ENCODE results near the gene DLGAP5. TPM values are rescaled to one million over a fixed set of nuclear protein-coding genes. Genes with fewer than 3 reads are reported as not detected.
A peak's percentile ranks its signal among the peaks of the same experiment; 100 is the strongest.

Gene DLGAP5, protein sequence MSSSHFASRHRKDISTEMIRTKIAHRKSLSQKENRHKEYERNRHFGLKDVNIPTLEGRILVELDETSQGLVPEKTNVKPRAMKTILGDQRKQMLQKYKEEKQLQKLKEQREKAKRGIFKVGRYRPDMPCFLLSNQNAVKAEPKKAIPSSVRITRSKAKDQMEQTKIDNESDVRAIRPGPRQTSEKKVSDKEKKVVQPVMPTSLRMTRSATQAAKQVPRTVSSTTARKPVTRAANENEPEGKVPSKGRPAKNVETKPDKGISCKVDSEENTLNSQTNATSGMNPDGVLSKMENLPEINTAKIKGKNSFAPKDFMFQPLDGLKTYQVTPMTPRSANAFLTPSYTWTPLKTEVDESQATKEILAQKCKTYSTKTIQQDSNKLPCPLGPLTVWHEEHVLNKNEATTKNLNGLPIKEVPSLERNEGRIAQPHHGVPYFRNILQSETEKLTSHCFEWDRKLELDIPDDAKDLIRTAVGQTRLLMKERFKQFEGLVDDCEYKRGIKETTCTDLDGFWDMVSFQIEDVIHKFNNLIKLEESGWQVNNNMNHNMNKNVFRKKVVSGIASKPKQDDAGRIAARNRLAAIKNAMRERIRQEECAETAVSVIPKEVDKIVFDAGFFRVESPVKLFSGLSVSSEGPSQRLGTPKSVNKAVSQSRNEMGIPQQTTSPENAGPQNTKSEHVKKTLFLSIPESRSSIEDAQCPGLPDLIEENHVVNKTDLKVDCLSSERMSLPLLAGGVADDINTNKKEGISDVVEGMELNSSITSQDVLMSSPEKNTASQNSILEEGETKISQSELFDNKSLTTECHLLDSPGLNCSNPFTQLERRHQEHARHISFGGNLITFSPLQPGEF
- total RNA-seq (2021): 115 and 118 TPM in 2 replicates
- long read RNA-seq, transcript DLGAP5-201 (19 exons, 2,973 nt): major isoform, 613 of 1,054 reads
- long read RNA-seq, transcript DLGAP5-202 (20 exons, 2,954 nt): minor isoform, 107 of 1,054 reads
- long read RNA-seq, partial matches to known transcripts: 242 of 1,054 reads
- long read RNA-seq, other reads (novel, unspliced or antisense): 92 of 1,054 reads

DNA sequence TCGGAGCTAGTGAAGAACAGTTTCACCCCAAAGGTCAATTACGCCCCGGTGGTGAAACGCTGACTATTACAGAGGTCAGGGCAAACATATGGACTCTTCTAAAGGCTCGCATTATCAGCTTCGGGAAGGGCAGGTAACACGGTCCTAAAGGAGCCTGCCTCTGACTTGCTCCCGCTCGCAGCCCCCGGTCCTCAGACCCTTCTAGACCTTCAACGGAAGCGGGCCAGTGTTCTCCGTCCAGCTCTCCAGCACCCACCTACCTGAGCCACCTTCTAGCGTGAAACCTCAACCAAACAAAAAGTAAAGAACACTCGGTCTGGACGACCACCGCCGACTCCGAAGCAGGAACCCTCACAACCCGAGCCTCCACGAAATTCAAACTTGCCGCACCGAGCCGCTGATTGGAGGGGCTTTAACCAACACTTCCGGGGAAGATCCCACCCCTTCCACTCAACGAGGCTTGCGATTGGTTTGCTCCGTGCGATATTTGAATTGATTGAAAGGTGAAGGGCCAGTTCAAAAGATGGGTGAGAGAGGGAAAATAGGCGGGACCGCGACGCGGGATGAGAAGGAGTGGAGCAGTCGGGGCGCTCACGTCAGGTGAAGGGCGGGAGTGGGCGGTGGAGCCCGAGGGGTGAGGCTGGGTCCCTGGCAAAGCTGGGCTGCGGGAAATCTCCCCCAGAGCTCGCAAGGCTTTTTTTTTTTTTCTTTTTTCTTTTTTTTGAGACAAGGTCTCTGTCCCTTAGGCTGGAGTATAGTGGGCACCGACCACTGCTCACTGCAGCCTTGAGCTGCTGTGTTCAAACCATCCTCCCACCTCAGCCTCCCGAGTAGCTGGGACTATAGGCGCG, at the start of gene DLGAP5:
TSS of gene DLGAP5 (minus strand) at position 383 of the 851 bp plus-strand sequence. CDS start 2,406 bp downstream, outside the sequence.
- H3K79me2 ChIP-seq (ENCODE audit: insufficient read depth, low read length): peaks cover 11% of the 10 kb centered on the region; the same call in 1 of the 2 replicates
- H2BK5ac ChIP-seq (ENCODE audit: insufficient read length, low read length): no peak within 1 kb of the TSS
- no peak within 1 kb of the TSS; the same call in 1 of the 2 replicates for H3K4ac ChIP-seq (ENCODE audit: low read depth, low read length)
- H3K27ac Mint-ChIP-seq: peak within 1 kb of the TSS; percentile 96 to 98 (median 98)
- H3K27me3 ChIP-seq (ENCODE audit: insufficient read depth, low read length): no peaks in the 10 kb centered on the region
- peak within 1 kb of the TSS; percentile 98 for H3K4me2 ChIP-seq (ENCODE audit: insufficient read depth, insufficient read length, low read length)
- H3K36me3 Mint-ChIP-seq (ENCODE audit: insufficient read depth in 1 of 3, low read depth in 3 of 3): peaks cover 12 to 25% (median 19%) of the 10 kb centered on the region in 3 experiments; a peak in 6 of 7 replicates
- H3K14ac ChIP-seq (ENCODE audit: insufficient read depth, low read length): peak within 1 kb of the TSS; percentile 85; the same call in 1 of the 2 replicates
- TF ChIP-seq, protein P1, sequence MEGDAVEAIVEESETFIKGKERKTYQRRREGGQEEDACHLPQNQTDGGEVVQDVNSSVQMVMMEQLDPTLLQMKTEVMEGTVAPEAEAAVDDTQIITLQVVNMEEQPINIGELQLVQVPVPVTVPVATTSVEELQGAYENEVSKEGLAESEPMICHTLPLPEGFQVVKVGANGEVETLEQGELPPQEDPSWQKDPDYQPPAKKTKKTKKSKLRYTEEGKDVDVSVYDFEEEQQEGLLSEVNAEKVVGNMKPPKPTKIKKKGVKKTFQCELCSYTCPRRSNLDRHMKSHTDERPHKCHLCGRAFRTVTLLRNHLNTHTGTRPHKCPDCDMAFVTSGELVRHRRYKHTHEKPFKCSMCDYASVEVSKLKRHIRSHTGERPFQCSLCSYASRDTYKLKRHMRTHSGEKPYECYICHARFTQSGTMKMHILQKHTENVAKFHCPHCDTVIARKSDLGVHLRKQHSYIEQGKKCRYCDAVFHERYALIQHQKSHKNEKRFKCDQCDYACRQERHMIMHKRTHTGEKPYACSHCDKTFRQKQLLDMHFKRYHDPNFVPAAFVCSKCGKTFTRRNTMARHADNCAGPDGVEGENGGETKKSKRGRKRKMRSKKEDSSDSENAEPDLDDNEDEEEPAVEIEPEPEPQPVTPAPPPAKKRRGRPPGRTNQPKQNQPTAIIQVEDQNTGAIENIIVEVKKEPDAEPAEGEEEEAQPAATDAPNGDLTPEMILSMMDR (conservative IDR thresholded peaks at IDR 0.05): no peak
- no peak within 1 kb of the TSS for H4K5ac ChIP-seq (ENCODE audit: insufficient read length, low read depth, low read length)
- H3K4me1 Mint-ChIP-seq: peaks cover 26 to 28% of the 10 kb centered on the region in 2 experiments
- peak within 1 kb of the TSS; percentile 89 for H3K9ac ChIP-seq (ENCODE audit: extremely low read depth, insufficient read length, low read length)
- H2BK15ac ChIP-seq (ENCODE audit: low read depth, low read length): no peak within 1 kb of the TSS
- H3K79me1 ChIP-seq (ENCODE audit: insufficient read depth, low read depth, low read length, poor library complexity, severe bottlenecking): peaks cover 7% of the 10 kb centered on the region
- no peaks in the 10 kb centered on the region for H3K27me3 Mint-ChIP-seq (ENCODE audit: low read depth)
- H2AK5ac ChIP-seq (ENCODE audit: insufficient read length, low read length): no peak within 1 kb of the TSS
- H2BK120ac ChIP-seq (ENCODE audit: low read depth, low read length, poor library complexity, severe bottlenecking): no peak within 1 kb of the TSS
- peak within 1 kb of the TSS; percentile 66 for H2AFZ ChIP-seq (ENCODE audit: low read length)
- H3T11ph ChIP-seq (ENCODE audit: low read length): no peak within 1 kb of the TSS
- peak; percentile 97 for DNase-seq
- H3K18ac ChIP-seq (ENCODE audit: insufficient read length, low read depth, low read length): peak within 1 kb of the TSS; percentile 86
- no peak within 1 kb of the TSS for H3K56ac ChIP-seq (ENCODE audit: insufficient read length, low read depth, low read length)
- peaks cover 5% of the 10 kb centered on the region; the same call in 1 of the 2 replicates for H3K4me1 ChIP-seq (ENCODE audit: insufficient read depth, low read length)
- no peak within 1 kb of the TSS for H2BK20ac ChIP-seq (ENCODE audit: low read depth, low read length, poor library complexity, severe bottlenecking)
- H4K20me1 ChIP-seq (ENCODE audit: control insufficient read depth, insufficient read depth, insufficient read length): no peaks in the 10 kb centered on the region
- H4K8ac ChIP-seq (replicated peaks; ENCODE audit: insufficient read length, low read depth, low read length): no peak within 1 kb of the TSS
- peaks cover 0 to 2% of the 10 kb centered on the region in 2 experiments; a peak in 1 of 5 replicates for H3K9me3 Mint-ChIP-seq
- no peak within 1 kb of the TSS for H2BK12ac ChIP-seq (ENCODE audit: insufficient read length, low read depth, low read length)
- no peak within 1 kb of the TSS for H4K91ac ChIP-seq (ENCODE audit: insufficient read length, low read depth, low read length)
- peaks cover 4% of the 10 kb centered on the region for H3K23me2 ChIP-seq (ENCODE audit: insufficient read length, low read depth, low read length, poor library complexity, severe bottlenecking)
- H3K4me3 Mint-ChIP-seq: peak within 1 kb of the TSS; percentile 95 to 100
- no CpG with 5 or more reads among the region's 46 CpGs for WGBS (ENCODE audit: extremely low coverage, insufficient read length, low lambda C conversion rate)
- no peak within 1 kb of the TSS for H3K23ac ChIP-seq (ENCODE audit: insufficient read length, low read depth, low read length)
- no peaks in the 10 kb centered on the region for H3K9me3 ChIP-seq (ENCODE audit: control insufficient read depth, low read depth, low read length)
- peak within 1 kb of the TSS; percentile 28 for H3K27ac ChIP-seq (ENCODE audit: insufficient read length, low read depth, low read length)

Measured in H9 (cell line).